HG02852 (cell line): ENCODE measurements around the gene SPNS2.
"Not testable (repeated sequence)": the region's sequence is repeated elsewhere in the genome, so short reads cannot be mapped to it uniquely, and the experiment has no call there.

Experiments used
- ATAC-seq: cut with Tn5 transposase; IDR thresholded peaks from one replicate; pipeline ENCODE4 v1.9.1; 2021; ENCODE audit warnings: mild to moderate bottlenecking, moderate library complexity; ENCODE audit not compliant: unreplicated experiment

Gene SPNS2

DNA sequence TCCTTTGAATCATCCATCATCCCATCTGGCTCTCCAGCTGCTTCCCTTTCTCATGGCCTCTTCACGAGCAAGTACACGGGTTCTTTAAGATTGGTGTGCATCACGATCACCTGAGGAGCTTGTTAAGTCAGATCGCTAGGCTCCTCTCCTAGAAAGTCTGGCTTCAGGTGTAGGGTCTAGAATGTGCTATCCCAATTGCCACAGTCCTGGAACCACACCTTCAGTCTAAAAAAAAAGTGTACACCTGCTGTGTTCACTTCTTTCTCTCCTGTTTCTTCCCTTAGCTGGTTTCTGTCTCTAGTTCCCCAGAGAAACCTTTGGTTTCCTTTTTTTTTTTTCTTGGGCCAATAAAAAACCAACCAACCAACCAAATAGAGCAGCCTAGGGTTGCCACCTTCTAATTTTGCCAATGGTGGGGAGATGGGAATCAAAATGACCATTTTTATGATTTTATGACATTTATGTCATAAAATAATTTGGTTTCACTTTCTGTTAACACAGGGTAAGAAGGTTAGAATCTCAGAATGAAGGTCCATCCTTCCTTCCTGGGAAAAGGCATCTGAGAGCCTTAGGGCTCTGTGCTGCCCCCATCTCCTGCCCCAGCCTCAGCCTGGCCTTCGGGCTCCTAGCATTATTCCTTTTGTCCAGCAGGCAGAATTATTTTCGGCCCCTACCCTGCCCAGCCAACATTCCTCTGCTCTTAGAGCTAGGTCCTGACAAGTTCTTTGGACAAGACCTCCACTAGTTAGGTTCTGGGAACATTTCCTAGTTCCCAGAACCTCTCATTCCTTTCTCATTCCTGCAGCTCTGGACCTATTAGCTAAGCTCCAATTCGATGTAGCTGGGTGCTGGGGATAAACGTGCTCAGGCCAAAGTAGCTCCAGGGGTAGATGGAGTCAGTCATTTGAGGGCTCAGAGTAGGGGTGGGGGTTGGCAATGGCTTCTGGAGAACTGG is 63.6 kb downstream of the SPNS2 start:
- ATAC-seq = no peak

- ATAC-seq = no peak
Observed at GRCh38 chr17:4565209-4566141, 66.8 kb downstream of the SPNS2 start.

DNA sequence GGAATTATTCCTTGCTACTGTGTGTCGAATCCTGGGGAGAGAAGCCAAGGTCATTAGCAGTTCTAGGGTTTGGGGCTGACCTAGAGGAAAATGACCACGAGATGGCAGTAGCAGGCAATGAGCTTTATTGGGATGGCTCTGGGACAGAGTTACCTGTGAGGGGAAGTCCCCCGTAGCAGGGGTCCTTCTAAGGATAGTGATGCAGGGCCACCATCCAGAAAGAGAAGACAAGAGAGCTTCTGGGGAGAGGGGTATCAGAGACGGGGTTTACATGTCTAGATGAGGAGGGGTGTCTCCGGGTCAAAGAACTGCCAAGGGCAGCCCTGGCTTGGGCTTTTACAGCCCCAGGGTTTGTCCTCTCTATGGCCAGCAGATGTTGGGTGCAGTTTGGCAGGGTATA is 68.1 kb downstream of the SPNS2 start:
- no peak for ATAC-seq

- no peak for ATAC-seq
Observed at GRCh38 chr17:4569591-4569990, 70.9 kb downstream of the SPNS2 start.

DNA sequence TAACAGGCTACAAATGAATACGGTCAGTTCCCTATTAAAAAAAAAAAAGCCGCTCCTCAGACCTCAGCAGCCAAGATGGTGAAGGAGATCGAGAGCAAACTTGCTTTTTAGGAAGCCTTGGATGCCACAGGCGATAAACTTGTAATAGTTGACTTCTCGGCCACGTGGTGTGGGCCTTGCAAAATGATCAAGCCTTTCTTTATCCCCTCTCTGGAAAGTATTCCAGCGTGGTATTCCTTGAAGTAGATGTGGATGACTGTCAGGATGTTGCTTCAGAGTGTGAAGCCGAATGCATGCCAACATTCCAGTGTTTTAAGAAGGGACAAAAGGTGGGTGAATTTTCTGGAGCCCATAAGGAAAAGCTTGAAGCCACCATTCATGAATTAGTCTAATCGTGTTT is 73.5 kb downstream of the SPNS2 start:
- no peak for ATAC-seq

DNA sequence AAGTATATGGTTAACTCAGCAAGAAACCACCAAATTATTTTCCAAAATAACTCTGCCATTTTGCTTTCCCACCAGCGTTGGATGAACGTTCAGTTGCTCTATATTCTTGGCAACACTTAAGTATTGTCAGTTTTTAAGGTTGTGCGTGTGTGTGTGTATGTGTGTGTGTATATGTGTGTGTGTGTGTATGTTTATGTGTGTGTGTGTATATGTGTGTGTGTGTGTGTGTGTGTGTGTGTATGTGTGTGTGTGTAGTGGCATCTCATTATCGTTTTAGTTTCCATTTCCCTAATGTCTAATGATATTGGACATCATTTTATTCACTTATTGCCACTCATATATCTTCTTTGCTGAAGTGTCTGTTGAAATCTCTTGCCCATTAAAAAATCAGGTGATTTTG is 74.4 kb downstream of the SPNS2 start:
- no peak for ATAC-seq

- no peak for ATAC-seq
Observed at GRCh38 chr17:4573669-4574068, 75.0 kb downstream of the SPNS2 start.

GRCh38 chr17:4574448-4575045 is 75.9 kb downstream of the SPNS2 start:
- no peak for ATAC-seq

- ATAC-seq = no peak
Observed at GRCh38 chr17:4576161-4576558, 77.5 kb downstream of the SPNS2 start.

DNA sequence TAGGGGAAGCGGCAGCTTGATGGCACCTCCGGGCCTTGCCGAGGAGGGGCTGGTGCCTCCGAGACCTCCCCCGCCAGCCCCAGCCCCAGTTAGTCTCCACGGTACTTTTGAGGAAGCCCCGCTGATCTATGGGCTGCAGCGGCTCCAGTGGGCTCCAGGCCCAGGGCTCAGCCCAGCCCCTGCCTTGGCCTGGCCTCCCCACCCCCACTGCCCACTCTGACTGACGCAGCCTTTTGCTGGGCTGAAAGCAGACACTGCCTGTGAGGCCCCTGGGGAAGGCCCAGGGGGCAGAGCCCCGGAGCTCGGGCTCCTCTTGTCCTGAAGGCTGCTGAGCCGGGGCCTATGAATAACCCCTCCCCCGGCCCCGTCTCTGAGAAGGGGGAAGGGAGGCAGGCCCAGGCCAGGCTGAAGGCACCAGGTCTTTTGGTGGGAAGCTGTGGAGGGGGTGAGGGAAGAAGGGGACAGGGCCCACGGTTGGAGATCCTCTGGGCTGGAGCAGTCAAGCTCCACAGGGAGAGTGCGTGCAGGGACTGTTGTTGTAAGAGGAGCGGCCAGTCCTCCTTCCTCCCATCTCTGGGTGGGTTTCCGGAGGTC is 78.1 kb downstream of the SPNS2 start:
- no peak for ATAC-seq

GRCh38 chr17:4577386-4577993 is 78.8 kb downstream of the SPNS2 start:
- no peak for ATAC-seq

DNA sequence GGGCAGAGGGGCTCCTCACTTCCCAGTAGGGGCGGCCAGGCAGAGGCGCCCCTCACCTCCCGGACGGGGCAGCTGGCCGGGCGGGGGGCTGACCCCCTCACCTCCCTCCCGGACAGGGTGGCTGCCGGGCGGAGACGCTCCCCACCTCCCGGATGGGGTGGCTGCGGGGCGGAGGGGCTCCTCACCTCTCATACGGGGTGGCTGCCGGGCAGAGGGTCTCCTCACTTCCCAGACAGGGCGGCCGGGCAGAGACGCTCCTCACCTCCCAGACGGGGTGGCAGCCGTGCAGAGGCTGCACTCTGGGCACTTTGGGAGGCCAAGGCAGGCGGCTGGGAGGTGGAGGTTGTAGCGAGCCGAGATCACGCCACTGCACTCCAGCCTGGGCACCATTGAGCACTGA is 79.7 kb downstream of the SPNS2 start:
- not testable (repeated sequence) for ATAC-seq

GRCh38 chr17:4579678-4580077 is 81.0 kb downstream of the SPNS2 start:
- ATAC-seq = no peak

DNA sequence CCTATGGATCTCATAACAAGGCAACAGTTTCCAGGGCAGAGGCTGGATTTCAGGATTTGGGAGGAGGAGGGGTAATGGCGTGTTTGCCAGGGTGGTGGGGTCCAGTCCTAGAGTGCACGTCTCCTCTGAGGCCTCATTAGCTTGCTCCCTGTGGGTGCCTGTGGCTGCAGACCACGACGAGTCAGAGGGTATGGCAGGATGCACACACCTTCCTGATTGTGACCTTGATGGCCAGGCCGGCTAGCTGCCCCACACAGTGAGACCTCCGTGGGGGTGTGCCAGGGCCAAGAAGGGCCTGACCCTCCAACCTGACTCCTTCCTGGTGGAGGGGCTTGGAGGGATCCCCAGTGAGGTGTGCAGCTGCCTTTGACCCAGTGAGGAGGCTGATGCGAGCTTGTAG is 81.6 kb downstream of the SPNS2 start:
- no peak for ATAC-seq

GRCh38 chr17:4582101-4582501 is 83.4 kb downstream of the SPNS2 start:
- no peak for ATAC-seq

DNA sequence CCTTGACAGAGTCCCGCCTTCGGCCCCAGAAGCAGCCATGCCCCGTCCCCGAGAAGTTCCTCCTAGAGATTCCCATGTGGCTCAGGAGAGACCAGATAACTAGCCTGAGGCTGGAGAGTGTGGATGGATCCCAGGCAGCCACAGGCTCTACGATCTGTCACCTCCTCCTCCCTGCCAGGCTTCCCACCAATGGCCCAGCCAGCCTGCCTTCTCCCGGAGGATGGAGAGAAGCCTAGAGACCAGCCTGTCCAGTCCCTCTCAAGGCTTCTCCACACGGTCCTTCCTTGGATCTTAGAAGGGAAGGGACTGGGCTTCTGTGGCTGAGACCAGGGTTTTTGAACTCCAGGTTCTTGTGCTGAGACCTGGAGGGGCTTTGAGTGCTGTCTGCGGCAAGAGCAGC is 84.0 kb downstream of the SPNS2 start:
- no peak for ATAC-seq

- no peak for ATAC-seq
Observed at GRCh38 chr17:4583206-4583605, 84.5 kb downstream of the SPNS2 start.

DNA sequence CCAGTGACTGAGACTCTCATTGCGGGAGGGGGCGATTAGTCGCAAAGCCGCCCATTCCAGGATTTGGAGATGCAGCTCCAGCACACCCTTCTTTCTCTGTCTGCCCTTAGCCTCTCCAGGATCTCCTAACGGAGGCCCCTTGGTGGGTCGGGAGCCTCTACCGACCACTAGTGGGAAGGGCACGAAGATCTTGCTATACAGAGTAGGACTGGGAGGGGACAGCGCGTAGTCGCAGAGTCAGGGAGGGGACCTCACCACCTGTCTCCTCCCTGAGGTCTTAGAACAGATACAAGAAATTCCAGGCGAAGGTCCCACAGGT is 85.1 kb downstream of the SPNS2 start:
- no peak for ATAC-seq

GRCh38 chr17:4584101-4584916 is 85.6 kb downstream of the SPNS2 start, which contains the start of gene SMTNL2:
Gene SMTNL2, plus strand, starts transcription at chr17:4584529. Its CDS starts 77 bp downstream, at chr17:4584606.
- no peak for ATAC-seq
